ENCODE measurements around the gene GKN2.
"Not testable (repeated sequence)": the region's sequence is repeated elsewhere in the genome, so short reads cannot be mapped to it uniquely, and the experiment has no call there.

GRCh38 chr2:68895981-68896380 is 56.7 kb downstream of the GKN2 start:
- TF ChIP-seq CTCF (IDR thresholded peaks at IDR 0.05); ZFX (IDR thresholded peaks at IDR 0.05; ENCODE audit: borderline replicate concordance): not testable (repeated sequence)

All from 22Rv1 (cell line).